Pons (tissue), 1 donor: Measurements from ENCODE around the gene CUTC.
A peak's percentile ranks its signal among the peaks of the same experiment; 100 is the strongest.

Experiments used
- DNase-seq: peaks from one replicate; pipeline ENCODE4 v3.0.0-alpha.2; 2016; ENCODE audit warnings: low spot score

Gene CUTC

GRCh38 chr10:99784016-99784726, 52.1 kb downstream of the CUTC start:
- peak; percentile 1 for DNase-seq

- no peak for DNase-seq
These were observed 52.9 kb downstream of the CUTC start for GRCh38 chr10:99784727-99785441.

- no peak for DNase-seq
These were observed 53.6 kb downstream of the CUTC start for GRCh38 chr10:99785646-99786045.

GRCh38 chr10:99787311-99787710, 55.3 kb downstream of the CUTC start:
- no peak for DNase-seq

- DNase-seq, result no peak
These were observed 55.9 kb downstream of the CUTC start for GRCh38 chr10:99787782-99788445.

- no peak for DNase-seq
These were observed 56.7 kb downstream of the CUTC start for GRCh38 chr10:99788598-99789256.

GRCh38 chr10:99791831-99792230, 59.8 kb downstream of the CUTC start:
- no peak for DNase-seq

- DNase-seq, result no peak
These were observed 61.8 kb downstream of the CUTC start for GRCh38 chr10:99793819-99794218.

GRCh38 chr10:99796928-99797327, 64.9 kb downstream of the CUTC start:
- no peak for DNase-seq

- no peak for DNase-seq
These were observed 66.0 kb downstream of the CUTC start for GRCh38 chr10:99798031-99798430.

- DNase-seq, result no peak
These were observed 66.9 kb downstream of the CUTC start for GRCh38 chr10:99798920-99799319.

- DNase-seq, result no peak
These were observed 67.6 kb downstream of the CUTC start for GRCh38 chr10:99799613-99800012.

GRCh38 chr10:99804471-99804870, 72.4 kb downstream of the CUTC start:
- DNase-seq, result no peak

- DNase-seq, result no peak
These were observed 73.2 kb downstream of the CUTC start for GRCh38 chr10:99805190-99805589.
